Measurements from ENCODE around the gene PEX16.

PEX16 gene

DNA sequence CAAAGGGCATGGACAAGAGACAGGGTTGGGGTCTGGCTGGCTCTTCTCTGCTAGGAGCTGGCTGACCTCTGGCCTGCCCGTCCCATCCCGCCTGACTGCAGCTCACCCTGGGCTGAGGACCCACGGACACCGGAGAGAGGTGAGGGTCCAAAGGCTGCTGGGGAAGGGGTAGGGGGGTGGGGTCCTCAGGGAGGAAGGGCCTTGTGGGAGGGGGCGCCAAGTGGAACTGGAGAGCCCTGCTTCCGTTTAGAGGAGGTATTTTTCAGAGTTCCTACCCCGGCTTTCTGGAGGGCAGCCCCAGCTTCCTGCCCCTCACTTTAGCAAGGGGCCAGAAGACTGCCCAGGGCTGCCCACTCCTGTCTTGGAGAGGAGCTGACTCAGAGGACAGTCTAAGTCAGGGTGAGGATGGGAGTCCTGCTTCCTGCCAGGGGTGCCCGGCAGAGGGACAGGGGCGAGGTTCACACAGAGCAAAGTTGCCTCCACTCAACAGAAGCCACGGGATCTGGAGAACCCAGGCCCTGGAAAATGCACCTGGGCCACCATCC lies 11.9 kb upstream of the PEX16 start:
- H3K27ac ChIP-seq = peak overlapping the region; percentile 100
- ChIA-PET POLR2A (ENCODE audit: low non-redundant PET) (interaction anchor here (0.7 kb wide), 1 partner anchor 1460 kb away, joined by 7 read pairs; no protein-coding TSS in a partner anchor), CTCF (interaction anchor here (1.0 kb wide), 1 partner anchor 86 kb away, joined by 3 read pairs; no protein-coding TSS in a partner anchor)
- TF ChIP-seq CTCF (conservative IDR thresholded peaks at IDR 0.05; ENCODE audit: low read depth) = no peak
- peak; percentile 49 for DNase-seq (ENCODE audit: low spot score)

DNA sequence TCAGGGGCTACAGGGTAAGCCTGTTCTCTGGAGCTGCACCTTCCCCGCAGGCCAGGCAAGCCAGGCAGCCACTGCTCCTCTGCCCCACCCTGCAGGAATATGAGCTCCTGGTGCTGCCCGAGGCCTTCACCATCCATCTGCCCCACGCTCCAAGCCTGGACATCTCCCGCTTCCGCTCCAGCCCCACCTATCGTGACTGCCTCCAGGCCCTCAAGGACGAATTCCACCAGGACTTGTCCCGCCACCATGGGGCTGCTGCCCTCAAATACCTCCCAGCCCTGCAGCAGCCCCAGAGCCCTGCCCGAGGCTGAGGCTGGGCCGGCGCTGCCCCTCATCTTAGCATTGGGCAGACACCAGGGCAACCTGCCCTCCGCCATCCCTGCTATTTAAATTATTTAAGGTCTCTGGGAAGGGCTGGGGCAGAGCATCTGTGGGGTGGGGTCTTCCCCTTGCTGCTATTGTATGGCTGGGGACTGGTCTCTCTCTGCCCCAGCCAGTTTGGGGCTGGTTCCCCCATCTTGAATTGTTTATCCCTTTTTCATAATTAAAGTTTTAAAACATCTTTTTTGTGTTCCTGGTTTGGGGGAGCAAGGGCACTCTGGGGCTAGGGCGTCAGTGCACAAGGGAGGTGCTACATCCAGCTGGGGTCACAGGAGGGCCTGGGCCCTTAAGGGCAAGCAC lies 11.0 kb upstream of the PEX16 start:
- peak; percentile 53 for DNase-seq (ENCODE audit: low spot score)
- TF ChIP-seq CTCF (conservative IDR thresholded peaks at IDR 0.05; ENCODE audit: low read depth) = no peak
- ChIA-PET POLR2A (ENCODE audit: low non-redundant PET) (no interaction called here), CTCF (interaction anchor here (1.0 kb wide), 1 partner anchor 36 kb away, joined by 4 read pairs; no protein-coding TSS in a partner anchor)
- H3K27ac ChIP-seq = peak overlapping the region; percentile 100

DNA sequence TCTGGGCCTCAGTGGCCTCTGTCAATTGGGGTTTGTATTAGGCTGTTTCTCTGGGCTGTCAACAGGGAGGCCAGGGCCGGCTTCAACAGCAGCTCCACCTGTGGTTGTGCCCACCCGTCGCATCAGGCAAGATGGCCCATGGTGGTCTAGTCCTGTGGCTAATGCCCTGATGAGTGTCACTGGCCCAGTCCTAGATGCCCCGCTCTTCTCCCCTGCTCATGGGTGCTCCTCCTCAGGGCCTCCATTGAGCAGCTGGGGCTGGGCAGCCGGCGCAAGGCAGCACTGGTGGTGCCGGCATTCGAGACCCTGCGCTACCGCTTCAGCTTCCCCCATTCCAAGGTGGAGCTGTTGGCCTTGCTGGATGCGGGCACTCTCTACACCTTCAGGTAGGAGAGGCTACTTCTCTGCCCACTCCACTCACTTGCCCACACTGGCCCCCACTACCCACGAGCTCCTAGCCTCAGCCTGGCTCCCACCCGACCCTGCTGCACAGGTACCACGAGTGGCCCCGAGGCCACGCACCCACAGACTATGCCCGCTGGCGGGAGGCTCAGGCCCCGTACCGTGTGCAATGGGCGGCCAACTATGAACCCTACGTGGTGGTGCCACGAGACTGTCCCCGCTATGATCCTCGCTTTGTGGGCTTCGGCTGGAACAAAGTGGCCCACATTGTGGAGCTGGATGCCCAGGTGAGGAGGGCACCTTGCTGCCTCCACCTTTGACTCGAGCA lies 10.2 kb upstream of the PEX16 start:
- no peak for DNase-seq (ENCODE audit: low spot score)
- H3K27ac ChIP-seq = peak overlapping the region; percentile 100
- TF ChIP-seq CTCF (conservative IDR thresholded peaks at IDR 0.05; ENCODE audit: low read depth) = no peak
- POLR2A ChIA-PET (ENCODE audit: low non-redundant PET) = no interaction called here
- CTCF ChIA-PET = interaction anchor here (1.0 kb wide), 1 partner anchor 37 kb away, joined by 4 read pairs; no protein-coding TSS in a partner anchor

DNA sequence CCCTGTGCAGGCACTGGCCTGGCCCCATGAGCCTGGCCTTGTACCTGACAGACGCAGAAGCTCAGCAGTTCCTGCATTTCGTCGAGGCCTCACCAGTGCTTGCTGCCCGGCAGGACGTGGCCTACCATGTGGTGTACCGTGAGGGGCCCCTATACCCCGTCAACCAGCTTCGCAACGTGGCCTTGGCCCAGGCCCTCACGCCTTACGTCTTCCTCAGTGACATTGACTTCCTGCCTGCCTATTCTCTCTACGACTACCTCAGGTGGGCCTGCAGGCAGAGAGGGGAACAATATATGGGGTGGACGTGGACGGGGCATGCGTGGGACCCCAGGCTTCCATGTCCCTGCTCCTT lies 9.6 kb upstream of the PEX16 start:
- peak overlapping the region; percentile 100 for H3K27ac ChIP-seq
- ChIA-PET POLR2A (ENCODE audit: low non-redundant PET) (no interaction called here), CTCF (no interaction called here)
- DNase-seq (ENCODE audit: low spot score) = no peak
- TF ChIP-seq CTCF (conservative IDR thresholded peaks at IDR 0.05; ENCODE audit: low read depth) = no peak

DNA sequence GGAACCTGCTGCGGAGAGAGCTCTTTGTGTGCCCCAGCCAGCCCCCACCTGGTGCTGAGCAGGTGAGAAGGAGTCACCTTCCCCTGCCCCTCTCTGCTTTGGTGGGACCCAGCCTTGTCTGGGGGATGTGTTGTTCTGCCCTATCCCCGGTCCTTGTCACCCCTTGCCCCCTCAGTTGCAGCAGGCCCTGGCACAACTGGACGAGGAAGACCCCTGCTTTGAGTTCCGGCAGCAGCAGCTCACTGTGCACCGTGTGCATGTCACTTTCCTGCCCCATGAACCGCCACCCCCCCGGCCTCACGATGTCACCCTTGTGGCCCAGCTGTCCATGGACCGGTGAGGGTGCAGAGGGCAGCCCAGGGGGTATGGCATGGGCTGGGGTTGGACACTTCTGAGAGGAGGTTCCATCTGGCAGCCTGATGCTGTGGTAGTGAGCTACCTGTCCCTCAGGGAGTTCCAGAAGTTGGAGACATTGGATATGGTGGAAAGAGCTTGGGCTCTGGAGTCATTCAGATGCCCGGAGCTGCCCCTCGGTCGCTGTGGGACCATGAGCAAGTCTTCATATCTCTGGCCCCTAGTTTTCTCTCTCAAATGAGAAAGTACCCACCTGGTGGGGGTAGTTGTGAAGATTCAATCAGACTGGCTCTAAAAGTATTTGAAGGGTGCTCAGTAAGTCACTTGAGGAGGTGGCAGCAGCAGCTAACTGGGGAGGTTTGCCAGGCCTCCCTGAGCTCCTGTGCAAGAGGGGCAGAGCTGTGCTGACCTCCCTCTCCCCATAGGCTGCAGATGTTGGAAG lies 9.1 kb upstream of the PEX16 start:
- ChIA-PET POLR2A (ENCODE audit: low non-redundant PET) (no interaction called here), CTCF (interaction anchor here (0.6 kb wide), 1 partner anchor 69 kb away, joined by 4 read pairs; no protein-coding TSS in a partner anchor)
- H3K27ac ChIP-seq = peak overlapping the region; percentile 100
- DNase-seq (ENCODE audit: low spot score) = no peak
- TF ChIP-seq CTCF (conservative IDR thresholded peaks at IDR 0.05; ENCODE audit: low read depth) = no peak

GRCh38 chr11:45926001-45926401 lies 8.3 kb upstream of the PEX16 start:
- POLR2A ChIA-PET (ENCODE audit: low non-redundant PET) = no interaction called here
- H3K27ac ChIP-seq = peak overlapping the region; percentile 100
- no peak for TF ChIP-seq CTCF (conservative IDR thresholded peaks at IDR 0.05; ENCODE audit: low read depth)
- no peak for DNase-seq (ENCODE audit: low spot score)
- CTCF ChIA-PET = interaction anchor here (0.6 kb wide), 1 partner anchor 69 kb away, joined by 4 read pairs; no protein-coding TSS in a partner anchor
